PFSK-1 (cell line): Measurements from ENCODE around the gene MSI2.

ENCODE experiments used
- FOXP2 ChIP-seq: optimal IDR thresholded peaks from 2 replicates; pipeline ENCODE3; 2011; ENCODE audit warnings: borderline replicate concordance, control low read depth, inconsistent platforms; ENCODE audit not compliant: insufficient read depth; ENCODE audit errors: extremely low read length, extremely low read depth
- POLR2AphosphoS5 ChIP-seq: IDR thresholded peaks from 2 replicates; pipeline ENCODE4 v1.6.1; 2012; ENCODE audit warnings: low read depth, mild to moderate bottlenecking, control low read depth, low read length, moderate library complexity
- TAF1 ChIP-seq: IDR thresholded peaks from 2 replicates; pipeline ENCODE4 v1.6.1; 2012; ENCODE audit warnings: low read length, control low read depth, borderline replicate concordance; ENCODE audit not compliant: insufficient read depth
- TF ChIP-seq, protein P1 (sequence below), 2 experiments: IDR thresholded peaks; 2 replicates each; pipeline versions ENCODE4 v1.6.1 to v1.8.0; 2011 to 2012; ENCODE audit warnings: low read depth in 2 of 2, low read length in 2 of 2, control low read depth in 1 of 2, inconsistent platforms in 1 of 2, mild to moderate bottlenecking in 1 of 2, moderate library complexity in 1 of 2; ENCODE audit not compliant: insufficient read depth in 1 of 2

DNA sequence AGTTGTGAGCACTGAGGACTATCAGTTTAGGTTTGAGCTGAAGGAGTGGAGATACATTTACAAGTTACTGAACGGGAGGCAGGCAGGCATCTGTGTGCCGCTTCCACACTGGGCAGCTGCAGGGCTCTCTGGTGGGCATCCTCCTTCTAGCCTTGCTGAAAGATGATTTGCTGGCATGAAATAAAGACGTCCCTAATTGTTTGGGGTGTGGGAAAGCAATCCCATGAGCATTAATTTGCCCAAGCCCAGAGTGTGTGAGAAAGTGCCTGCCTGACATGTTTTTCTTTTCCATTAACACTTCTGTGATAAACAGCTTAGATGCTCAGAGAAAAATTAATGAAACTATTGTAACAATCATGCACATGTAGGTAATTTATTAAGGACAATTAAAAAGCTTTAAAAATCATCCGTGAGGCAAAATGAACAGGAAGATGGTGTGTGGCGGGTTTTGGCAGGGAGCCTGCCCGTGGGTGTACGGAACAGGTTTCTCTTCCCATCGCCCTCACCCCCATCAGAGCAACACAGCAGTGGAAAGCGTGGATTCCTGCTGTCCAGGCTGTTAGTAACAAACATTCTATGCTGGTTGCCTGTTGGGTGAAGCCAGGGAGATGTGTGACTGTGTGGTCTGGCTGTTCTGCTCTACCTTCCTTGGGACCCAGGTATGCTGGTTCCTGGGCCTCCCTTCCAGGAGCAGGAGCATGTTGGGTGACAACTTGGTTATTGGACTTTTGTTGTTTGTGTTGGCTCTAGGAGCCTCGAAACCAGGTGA lies 191.9 kb downstream of the MSI2 start:
- TF ChIP-seq TAF1 (no peak), FOXP2 (no peak), POLR2AphosphoS5 (no peak)
- TF ChIP-seq, protein P1, sequence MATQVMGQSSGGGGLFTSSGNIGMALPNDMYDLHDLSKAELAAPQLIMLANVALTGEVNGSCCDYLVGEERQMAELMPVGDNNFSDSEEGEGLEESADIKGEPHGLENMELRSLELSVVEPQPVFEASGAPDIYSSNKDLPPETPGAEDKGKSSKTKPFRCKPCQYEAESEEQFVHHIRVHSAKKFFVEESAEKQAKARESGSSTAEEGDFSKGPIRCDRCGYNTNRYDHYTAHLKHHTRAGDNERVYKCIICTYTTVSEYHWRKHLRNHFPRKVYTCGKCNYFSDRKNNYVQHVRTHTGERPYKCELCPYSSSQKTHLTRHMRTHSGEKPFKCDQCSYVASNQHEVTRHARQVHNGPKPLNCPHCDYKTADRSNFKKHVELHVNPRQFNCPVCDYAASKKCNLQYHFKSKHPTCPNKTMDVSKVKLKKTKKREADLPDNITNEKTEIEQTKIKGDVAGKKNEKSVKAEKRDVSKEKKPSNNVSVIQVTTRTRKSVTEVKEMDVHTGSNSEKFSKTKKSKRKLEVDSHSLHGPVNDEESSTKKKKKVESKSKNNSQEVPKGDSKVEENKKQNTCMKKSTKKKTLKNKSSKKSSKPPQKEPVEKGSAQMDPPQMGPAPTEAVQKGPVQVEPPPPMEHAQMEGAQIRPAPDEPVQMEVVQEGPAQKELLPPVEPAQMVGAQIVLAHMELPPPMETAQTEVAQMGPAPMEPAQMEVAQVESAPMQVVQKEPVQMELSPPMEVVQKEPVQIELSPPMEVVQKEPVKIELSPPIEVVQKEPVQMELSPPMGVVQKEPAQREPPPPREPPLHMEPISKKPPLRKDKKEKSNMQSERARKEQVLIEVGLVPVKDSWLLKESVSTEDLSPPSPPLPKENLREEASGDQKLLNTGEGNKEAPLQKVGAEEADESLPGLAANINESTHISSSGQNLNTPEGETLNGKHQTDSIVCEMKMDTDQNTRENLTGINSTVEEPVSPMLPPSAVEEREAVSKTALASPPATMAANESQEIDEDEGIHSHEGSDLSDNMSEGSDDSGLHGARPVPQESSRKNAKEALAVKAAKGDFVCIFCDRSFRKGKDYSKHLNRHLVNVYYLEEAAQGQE (IDR thresholded peaks at IDR 0.05; ENCODE audit: insufficient read depth in 1 of 2, low read depth in 2 of 2, low read length in 2 of 2): no peak
